Endothelial cell of umbilical vein (primary cell): ENCODE data around the gene NKX2-4. TPM values are rescaled to one million over a fixed set of nuclear protein-coding genes. Genes with fewer than 3 reads are reported as not detected.

Experiments used
- Bru-seq: library from RNA; stranded (reverse); fragments of 400-500 nt; gene quantifications from one replicate; lab custom pipeline; 2021; lab: Mats Ljungman, UMichigan
- BruChase-seq, 2 experiments: library from RNA; stranded (reverse); fragments of 400-500 nt; gene quantifications; one replicate each; lab custom pipeline; 2021; lab: Mats Ljungman, UMichigan
- BruUV-seq: library from RNA; stranded (reverse); fragments of 400-500 nt; replicated peaks from 2 replicates; lab custom pipeline; 2021; lab: Mats Ljungman, UMichigan
- CTCF ChIA-PET: fragments of 300-600, 350-600 bp; sonication (Branson Sonifier 250); formaldehyde crosslinking; loops from one replicate; lab custom pipeline; 2021; ENCODE audit warnings: antibody characterized with exemption, inconsistent platforms; lab: Charles Lee
- POLR2A ChIA-PET: fragments of 300-600, 350-600 bp; sonication (Branson Sonifier 250); formaldehyde crosslinking; loops from one replicate; lab custom pipeline; 2021; ENCODE audit warnings: antibody characterized with exemption, inconsistent platforms; lab: Charles Lee
- DNase-seq: peaks from one replicate; pipeline ENCODE4 v3.0.0-alpha.2; 2011; ENCODE audit warnings: low read depth, low spot score
- FAIRE-seq: peaks from 2 replicates; lab custom pipeline; 2011; peaks lifted over from hg19 to GRCh38; lab: Jason Lieb, UNC
- H2AFZ ChIP-seq: 2 replicates; pipeline ENCODE4 v1.6.0; 2012; ENCODE audit warnings: low read depth, low read length, control low read depth, inconsistent platforms
- H3K27ac ChIP-seq: 2 replicates; pipeline ENCODE4 v1.5.1; 2011; ENCODE audit warnings: low read depth, mild to moderate bottlenecking, control low read depth, low read length, moderate library complexity; ENCODE audit not compliant: insufficient read depth
- H3K27me3 ChIP-seq, 2 experiments: 2 replicates each; pipeline versions ENCODE4 v1.6.0 to v1.6.1; 2011; ENCODE audit warnings: low read length in 2 of 2, mixed read lengths in 1 of 2; ENCODE audit not compliant: control insufficient read depth in 2 of 2, insufficient read depth in 2 of 2
- H3K36me3 ChIP-seq, 2 experiments: 2 replicates in 1 of 2; 3 replicates in 1 of 2; pipeline ENCODE4 v1.5.1; 2011; ENCODE audit warnings: low read length in 2 of 2, mild to moderate bottlenecking in 1 of 2, moderate library complexity in 1 of 2; ENCODE audit not compliant: control insufficient read depth in 2 of 2, insufficient read depth in 2 of 2; ENCODE audit errors: extremely low read depth in 1 of 2
- H3K4me1 ChIP-seq: 3 replicates; pipeline ENCODE4 v1.5.1; 2011; ENCODE audit warnings: mild to moderate bottlenecking, low read length; ENCODE audit not compliant: control insufficient read depth, insufficient read depth; ENCODE audit errors: extremely low read depth
- H3K4me2 ChIP-seq: 2 replicates; pipeline ENCODE4 v1.6.1; 2011; ENCODE audit warnings: low read length, control low read depth, mixed read lengths; ENCODE audit not compliant: insufficient read depth
- H3K4me3 ChIP-seq, 3 experiments: fragments of 200-600 bp in 1 of 3; sonication (generic), shearing (Covaris generic) in 1 of 3; replicated peaks in 1 of 3; 2 replicates each; pipeline ENCODE4 v1.5.1; 2011 to 2016; ENCODE audit warnings: control low read depth in 3 of 3, low read length in 3 of 3, mild to moderate bottlenecking in 2 of 3, inconsistent platforms in 1 of 3, low read depth in 1 of 3, moderate library complexity in 1 of 3; ENCODE audit not compliant: insufficient read depth in 1 of 3
- H3K79me2 ChIP-seq: 2 replicates; pipeline ENCODE4 v1.6.0; 2012; ENCODE audit warnings: low read length, inconsistent platforms; ENCODE audit not compliant: control insufficient read depth, insufficient read depth
- H3K9ac ChIP-seq: replicated peaks from 2 replicates; pipeline ENCODE3; 2011; ENCODE audit warnings: low read length, control low read depth; ENCODE audit not compliant: insufficient read depth; ENCODE audit errors: extremely low read depth
- H3K9me1 ChIP-seq: replicated peaks from 3 replicates; pipeline ENCODE4 v1.6.0; 2011; ENCODE audit warnings: mild to moderate bottlenecking, low read length; ENCODE audit not compliant: control insufficient read depth, insufficient read depth; ENCODE audit errors: extremely low read depth
- H3K9me3 ChIP-seq: replicated peaks from 2 replicates; pipeline ENCODE4 v1.5.1; 2012; ENCODE audit warnings: low read length, inconsistent platforms; ENCODE audit not compliant: control insufficient read depth, insufficient read depth
- H4K20me1 ChIP-seq: replicated peaks from 2 replicates; pipeline ENCODE3; 2011; ENCODE audit warnings: mild to moderate bottlenecking, low read length; ENCODE audit not compliant: control insufficient read depth, insufficient read depth; ENCODE audit errors: extremely low read depth
- EZH2 ChIP-seq: IDR thresholded peaks from 2 replicates; pipeline ENCODE4 v1.6.1; 2012; ENCODE audit warnings: borderline replicate concordance, low read depth, mild to moderate bottlenecking, moderate library complexity, low read length, inconsistent platforms; ENCODE audit not compliant: severe bottlenecking
- FOS ChIP-seq: IDR thresholded peaks from 2 replicates; pipeline ENCODE4 v1.6.1; 2011; ENCODE audit warnings: mild to moderate bottlenecking, low read length, moderate library complexity, borderline replicate concordance; ENCODE audit not compliant: insufficient read depth
- GATA2 ChIP-seq: IDR thresholded peaks from 2 replicates; pipeline ENCODE4 v1.7.0; 2011; ENCODE audit warnings: low read depth, mild to moderate bottlenecking, moderate library complexity, mixed read lengths, low read length; ENCODE audit not compliant: insufficient read length, insufficient read depth
- JUN ChIP-seq: IDR thresholded peaks from 2 replicates; pipeline ENCODE4 v1.6.1; 2011; ENCODE audit warnings: borderline replicate concordance, low read depth; ENCODE audit not compliant: insufficient read length, insufficient read depth
- MYC ChIP-seq: IDR thresholded peaks from one replicate; pipeline ENCODE4 v1.6.1; 2011; ENCODE audit warnings: mild to moderate bottlenecking, low read depth, low read length
- POLR2A ChIP-seq: IDR thresholded peaks from 2 replicates; pipeline ENCODE4 v1.6.1; 2012; ENCODE audit warnings: low read depth, mild to moderate bottlenecking, control low read depth, low read length
- POLR2AphosphoS5 ChIP-seq: IDR thresholded peaks from 2 replicates; pipeline ENCODE4 v1.6.1; 2012; ENCODE audit warnings: low read depth, mild to moderate bottlenecking, control low read depth, low read length, moderate library complexity; ENCODE audit not compliant: insufficient read depth
- dilution Hi-C: fragments of 300-500 bp; cut with MboI; formaldehyde crosslinking; loops from one replicate; pipeline ENCODE4 v1.15.0; 2019; ENCODE audit warnings: low sequenced_read_pairs; ENCODE audit not compliant: extremely low pct_ligation_motif_present
- intact Hi-C: fragments of 100-400 bp; cut with micrococcal nuclease; formaldehyde crosslinking; loops from one replicate; pipeline ENCODE4 v1.10.0; 2022
- long read RNA-seq: library from polyadenylated mRNA; stranded (forward); transcript quantifications from one replicate; pipeline ENCODE4 v2.0.0, GENCODE V29; 2021
- polyA minus RNA-seq, 3 experiments: library from RNA; depleted of rRNA, polyadenylated mRNA; stranded (reverse); fragments of >200 nt; gene quantifications; 1 replicate in 1 of 3; 2 replicates in 2 of 3; pipeline ENCODE4 v1.2.3, GENCODE V29; 2011
- polyA plus RNA-seq, 4 experiments: library from polyadenylated mRNA; depleted of rRNA in 3 of 4; stranded (reverse) in 3 of 4; unstranded in 1 of 4; fragments of >200 nt; gene quantifications; 2 replicates each; pipeline versions ENCODE4 v1.2.1 to v1.2.3, GENCODE V29; 2011 to 2012; ENCODE audit warnings: missing spikeins in 1 of 4
- total RNA-seq: library from RNA; stranded (reverse); gene quantifications from 2 replicates; pipeline ENCODE4 v1.2.3, GENCODE V29; 2021
- TF ChIP-seq, protein P1 (sequence below): IDR thresholded peaks from 2 replicates; pipeline ENCODE4 v1.6.1; 2011; ENCODE audit not compliant: insufficient read depth, insufficient read length
- TF ChIP-seq, protein P2 (sequence below), 2 donors: IDR thresholded peaks; 1 replicate in 1 of 2; 2 replicates in 1 of 2; pipeline ENCODE4 v1.5.1; 2011; ENCODE audit warnings: low read length in 2 of 2, mild to moderate bottlenecking in 2 of 2, moderate library complexity in 2 of 2, control low read depth in 1 of 2, inconsistent platforms in 1 of 2, low read depth in 1 of 2; ENCODE audit not compliant: insufficient read depth in 1 of 2; ENCODE audit errors: extremely low read depth in 1 of 2

NKX2-4 gene
- total RNA-seq (not detected in 2 replicates), polyA plus RNA-seq (not detected in 2 replicates), polyA minus RNA-seq (not detected in 2 replicates), Bru-seq, nascent RNA (not detected), BruChase-seq, experiment 1, labeled RNA remaining after a 6-hour chase (not detected), BruChase-seq, experiment 2, labeled RNA remaining after a 2-hour chase (not detected)
- polyA plus RNA-seq (2011; cell fraction: cytosol; rRNA removed), result not detected in 2 replicates
- polyA plus RNA-seq (2011; cell fraction: nucleus; rRNA removed), result not detected in 2 replicates
- not detected in 2 replicates for polyA plus RNA-seq (2012)
- not detected for polyA minus RNA-seq (2011; cell fraction: cytosol; rRNA and poly(A)+ RNA removed)
- polyA minus RNA-seq (2011; cell fraction: nucleus; rRNA and poly(A)+ RNA removed), result not detected in 2 replicates
- long read RNA-seq, result 0 reads

DNA sequence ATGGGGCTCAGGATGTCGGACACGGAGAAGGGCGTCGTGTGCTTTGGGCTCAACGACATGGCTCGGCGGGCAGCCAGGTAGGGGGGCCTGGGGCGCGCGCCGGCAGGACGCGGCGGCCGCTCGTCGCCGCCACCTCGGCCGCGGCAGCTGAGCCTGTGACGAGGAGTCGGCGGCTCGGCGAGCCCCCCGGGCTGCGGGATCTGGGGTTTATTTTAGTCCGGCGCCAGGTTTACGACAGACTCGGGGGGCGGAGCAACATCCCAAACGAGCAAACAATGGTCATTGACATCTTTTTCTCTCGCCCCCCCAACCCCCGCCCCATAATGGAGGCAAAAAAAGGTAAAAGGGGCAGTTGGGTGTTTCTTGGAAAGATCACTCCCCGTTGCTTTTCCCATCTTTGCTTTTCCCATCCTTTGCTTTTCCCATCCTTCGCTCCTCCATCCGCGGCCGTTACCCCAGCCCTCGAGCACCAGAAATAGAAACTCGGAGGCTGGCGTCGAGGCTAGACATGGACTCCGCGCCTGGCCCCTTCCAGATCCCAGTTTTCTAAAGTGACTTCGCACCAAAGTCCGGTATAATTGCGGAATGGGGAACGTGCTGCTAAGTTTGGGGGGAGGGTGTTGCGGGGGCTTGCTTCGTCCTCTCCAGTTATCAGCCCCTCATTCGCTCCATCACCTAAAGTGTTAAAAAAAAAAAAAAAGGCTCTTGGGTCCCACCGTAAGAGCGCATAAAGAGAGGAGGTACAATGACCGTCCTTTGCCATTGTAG, at the start of gene NKX2-4:
Gene NKX2-4 (minus strand): TSS at position 186 of the 768 bp plus-strand sequence. CDS start 127 bp downstream, at position 59.
- Histone ChIP-seq H2AFZ (peak within 1 kb of the TSS; percentile 36), H3K79me2 (no peaks in the 10 kb centered on the region), H3K27ac (no peak within 1 kb of the TSS), H3K9me3 (no peaks in the 10 kb centered on the region), H3K27me3 (peaks cover 62 to 100% of the 10 kb centered on the region in 2 experiments), H3K4me2 (peak within 1 kb of the TSS; percentile 3), H3K36me3 (no peaks in the 10 kb centered on the region), H4K20me1 (peaks cover under 1% of the 10 kb centered on the region), H3K9ac (no peak within 1 kb of the TSS), H3K9me1 (no peaks in the 10 kb centered on the region), H3K4me3 (no peak within 1 kb of the TSS), H3K4me1 (peaks cover 7% of the 10 kb centered on the region)
- dilution Hi-C loops, result no loop called here
- FAIRE-seq (no peak), DNase-seq (no peak)
- ChIA-PET CTCF (no interaction called here), POLR2A (no interaction called here)
- no TSS peak for BruUV-seq
- TF ChIP-seq GATA2, result no peak
- TF ChIP-seq EZH2, result peak; percentile 36
- intact Hi-C loops, result loop anchor here (1.0 to 10.0 kb wide), 3 partner anchors 95 to 273 kb away; partner anchors contain the start of gene KIZ

DNA sequence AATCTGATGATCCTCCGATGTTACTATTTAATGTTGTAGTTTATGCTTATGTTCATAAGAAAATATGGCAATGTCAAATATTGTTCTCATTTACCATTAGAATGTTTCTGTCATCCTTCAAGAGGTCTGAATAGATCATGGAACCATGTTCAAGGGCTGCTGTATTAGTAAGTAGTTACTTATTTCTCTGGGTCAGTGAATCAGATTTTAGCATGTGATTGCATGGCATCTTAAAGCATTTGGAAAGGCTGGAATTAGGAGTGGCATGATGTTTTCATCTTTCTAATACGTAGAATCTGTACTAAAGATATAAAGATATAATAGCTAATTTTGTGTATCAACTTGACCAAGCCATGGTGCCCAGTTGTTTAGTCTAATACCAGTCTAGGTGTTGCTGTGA, 40.5 kb upstream of the NKX2-4 start:
- FAIRE-seq, result no peak

More for the DNA sequence above, 40.5 kb upstream of the NKX2-4 start:
- dilution Hi-C loops (no loop called here), intact Hi-C loops (loop anchor here (2.0 kb wide), 1 partner anchor 135 kb away; the partner anchor contains the start of gene XRN2)
- Histone ChIP-seq H3K9me1 (no peaks in the 10 kb centered on the region), H3K27me3 (peaks cover 0 to 2% of the 10 kb centered on the region in 2 experiments), H3K9me3 (no peaks in the 10 kb centered on the region), H3K9ac (no peak overlapping the region), H2AFZ (no peak overlapping the region), H3K27ac (no peak overlapping the region), H3K79me2 (no peaks in the 10 kb centered on the region), H3K4me2 (no peak overlapping the region), H4K20me1 (no peaks in the 10 kb centered on the region), H3K36me3 (no peaks in the 10 kb centered on the region), H3K4me3 (no peak overlapping the region), H3K4me1 (peaks cover 13% of the 10 kb centered on the region)
- BruUV-seq, result no TSS peak
- TF ChIP-seq JUN (no peak), POLR2AphosphoS5 (no peak), POLR2A (no peak), MYC (no peak), GATA2 (no peak), EZH2 (no peak), FOS (no peak)
- TF ChIP-seq, protein P1, sequence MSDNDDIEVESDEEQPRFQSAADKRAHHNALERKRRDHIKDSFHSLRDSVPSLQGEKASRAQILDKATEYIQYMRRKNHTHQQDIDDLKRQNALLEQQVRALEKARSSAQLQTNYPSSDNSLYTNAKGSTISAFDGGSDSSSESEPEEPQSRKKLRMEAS, result no peak
- TF ChIP-seq, protein P2, sequence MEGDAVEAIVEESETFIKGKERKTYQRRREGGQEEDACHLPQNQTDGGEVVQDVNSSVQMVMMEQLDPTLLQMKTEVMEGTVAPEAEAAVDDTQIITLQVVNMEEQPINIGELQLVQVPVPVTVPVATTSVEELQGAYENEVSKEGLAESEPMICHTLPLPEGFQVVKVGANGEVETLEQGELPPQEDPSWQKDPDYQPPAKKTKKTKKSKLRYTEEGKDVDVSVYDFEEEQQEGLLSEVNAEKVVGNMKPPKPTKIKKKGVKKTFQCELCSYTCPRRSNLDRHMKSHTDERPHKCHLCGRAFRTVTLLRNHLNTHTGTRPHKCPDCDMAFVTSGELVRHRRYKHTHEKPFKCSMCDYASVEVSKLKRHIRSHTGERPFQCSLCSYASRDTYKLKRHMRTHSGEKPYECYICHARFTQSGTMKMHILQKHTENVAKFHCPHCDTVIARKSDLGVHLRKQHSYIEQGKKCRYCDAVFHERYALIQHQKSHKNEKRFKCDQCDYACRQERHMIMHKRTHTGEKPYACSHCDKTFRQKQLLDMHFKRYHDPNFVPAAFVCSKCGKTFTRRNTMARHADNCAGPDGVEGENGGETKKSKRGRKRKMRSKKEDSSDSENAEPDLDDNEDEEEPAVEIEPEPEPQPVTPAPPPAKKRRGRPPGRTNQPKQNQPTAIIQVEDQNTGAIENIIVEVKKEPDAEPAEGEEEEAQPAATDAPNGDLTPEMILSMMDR (IDR thresholded peaks at IDR 0.05; ENCODE audit: extremely low read depth in 1 of 2, insufficient read depth in 1 of 2, low read depth in 1 of 2, low read length in 2 of 2), result no peak
- no peak for DNase-seq
- POLR2A ChIA-PET, result no interaction called here
- CTCF ChIA-PET, result no interaction called here
